Progenitor cell of endocrine pancreas (in vitro differentiated cells): ENCODE data around the gene VPS4B. TPM values are rescaled to one million over a fixed set of nuclear protein-coding genes. Genes with fewer than 3 reads are reported as not detected.

ENCODE experiments used
- DNase-seq: peaks from one replicate; pipeline ENCODE4 v3.0.0; 2021; ENCODE audit warnings: low spot score; ENCODE audit not compliant: unreplicated experiment
- H3K27ac Mint-ChIP-seq: 2 replicates; pipeline ENCODE4 v1.8.0; 2021; ENCODE audit warnings: mild to moderate bottlenecking, moderate library complexity, mixed read lengths
- H3K27me3 Mint-ChIP-seq: 2 replicates; pipeline ENCODE4 v1.8.0; 2021; ENCODE audit warnings: mixed read lengths
- H3K36me3 Mint-ChIP-seq: 2 replicates; pipeline ENCODE4 v1.8.0; 2022; ENCODE audit warnings: mixed read lengths; ENCODE audit not compliant: insufficient read depth
- H3K4me1 Mint-ChIP-seq: 2 replicates; pipeline ENCODE4 v1.8.0; 2021; ENCODE audit warnings: low read depth, mixed read lengths
- H3K4me3 Mint-ChIP-seq: 2 replicates; pipeline ENCODE4 v1.8.0; 2021; ENCODE audit warnings: low read depth, mild to moderate bottlenecking, moderate library complexity, mixed read lengths
- H3K9me3 Mint-ChIP-seq: 2 replicates; pipeline ENCODE4 v1.8.0; 2021; ENCODE audit warnings: low read depth, mixed read lengths
- total RNA-seq: library from RNA; stranded (reverse); gene quantifications from 2 replicates; pipeline ENCODE4 v1.2.1, GENCODE V29; 2021
- TF ChIP-seq, protein P1 (sequence below): fragments of 200-600 bp; sonication (generic); IDR thresholded peaks from one replicate; pipeline ENCODE4 v1.5.0; 2021; ENCODE audit warnings: antibody characterized with exemption, mild to moderate bottlenecking; ENCODE audit not compliant: unreplicated experiment

Gene VPS4B
- total RNA-seq, 1 donor from 2014 or later = 56.4 TPM

DNA sequence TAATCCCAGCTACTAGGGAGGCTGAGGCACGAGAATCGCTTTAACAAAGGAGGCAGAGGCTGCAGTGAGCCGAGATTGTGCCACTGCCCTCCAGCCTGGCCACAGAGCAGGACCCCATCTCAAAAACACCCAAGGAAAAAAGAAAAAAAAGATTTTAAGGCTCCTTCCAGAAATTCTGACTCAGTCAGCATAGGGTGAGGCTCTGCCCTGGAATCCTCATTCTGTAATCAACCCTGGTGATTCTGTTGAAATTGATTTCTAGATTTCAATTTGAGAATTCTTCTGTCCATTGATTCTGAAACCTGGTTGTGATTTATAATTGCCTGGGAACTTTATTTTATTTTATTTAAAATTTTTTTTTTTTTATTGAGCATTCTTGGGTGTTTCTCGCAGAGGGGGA is 27.1 kb upstream of the VPS4B start:
- H3K4me3 Mint-ChIP-seq = no peak overlapping the region
- H3K4me1 Mint-ChIP-seq = peaks cover 21% of the 10 kb centered on the region
- no peak overlapping the region for H3K27ac Mint-ChIP-seq
- no peaks in the 10 kb centered on the region for H3K27me3 Mint-ChIP-seq
- H3K36me3 Mint-ChIP-seq = no peaks in the 10 kb centered on the region
- DNase-seq = no peak
- TF ChIP-seq, protein P1, sequence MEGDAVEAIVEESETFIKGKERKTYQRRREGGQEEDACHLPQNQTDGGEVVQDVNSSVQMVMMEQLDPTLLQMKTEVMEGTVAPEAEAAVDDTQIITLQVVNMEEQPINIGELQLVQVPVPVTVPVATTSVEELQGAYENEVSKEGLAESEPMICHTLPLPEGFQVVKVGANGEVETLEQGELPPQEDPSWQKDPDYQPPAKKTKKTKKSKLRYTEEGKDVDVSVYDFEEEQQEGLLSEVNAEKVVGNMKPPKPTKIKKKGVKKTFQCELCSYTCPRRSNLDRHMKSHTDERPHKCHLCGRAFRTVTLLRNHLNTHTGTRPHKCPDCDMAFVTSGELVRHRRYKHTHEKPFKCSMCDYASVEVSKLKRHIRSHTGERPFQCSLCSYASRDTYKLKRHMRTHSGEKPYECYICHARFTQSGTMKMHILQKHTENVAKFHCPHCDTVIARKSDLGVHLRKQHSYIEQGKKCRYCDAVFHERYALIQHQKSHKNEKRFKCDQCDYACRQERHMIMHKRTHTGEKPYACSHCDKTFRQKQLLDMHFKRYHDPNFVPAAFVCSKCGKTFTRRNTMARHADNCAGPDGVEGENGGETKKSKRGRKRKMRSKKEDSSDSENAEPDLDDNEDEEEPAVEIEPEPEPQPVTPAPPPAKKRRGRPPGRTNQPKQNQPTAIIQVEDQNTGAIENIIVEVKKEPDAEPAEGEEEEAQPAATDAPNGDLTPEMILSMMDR = no peak
- no peaks in the 10 kb centered on the region for H3K9me3 Mint-ChIP-seq

DNA sequence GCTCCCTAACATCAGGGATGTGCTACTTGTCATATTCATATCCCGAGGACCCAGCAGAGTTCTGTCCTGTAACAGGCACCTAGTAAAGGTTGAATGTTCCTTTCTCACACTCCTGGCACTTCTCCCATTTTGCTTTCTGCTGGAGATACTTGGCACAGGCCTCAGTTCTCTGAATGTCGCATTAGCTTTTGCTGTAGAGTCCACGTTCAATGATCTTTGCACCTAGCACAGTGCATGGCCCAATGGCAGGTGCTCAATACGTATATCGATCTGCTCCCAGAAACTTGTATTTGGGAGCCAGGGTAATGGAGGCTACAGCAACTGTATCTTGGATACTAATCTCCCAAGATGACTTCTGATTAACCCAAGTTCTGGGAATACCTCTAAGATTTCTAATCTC is 24.8 kb upstream of the VPS4B start:
- Mint-ChIP-seq H3K27me3 (no peaks in the 10 kb centered on the region), H3K4me1 (peaks cover 4% of the 10 kb centered on the region), H3K4me3 (no peak overlapping the region), H3K36me3 (no peaks in the 10 kb centered on the region), H3K9me3 (no peaks in the 10 kb centered on the region), H3K27ac (no peak overlapping the region)
- TF ChIP-seq, protein P1 = no peak
- DNase-seq = no peak

DNA sequence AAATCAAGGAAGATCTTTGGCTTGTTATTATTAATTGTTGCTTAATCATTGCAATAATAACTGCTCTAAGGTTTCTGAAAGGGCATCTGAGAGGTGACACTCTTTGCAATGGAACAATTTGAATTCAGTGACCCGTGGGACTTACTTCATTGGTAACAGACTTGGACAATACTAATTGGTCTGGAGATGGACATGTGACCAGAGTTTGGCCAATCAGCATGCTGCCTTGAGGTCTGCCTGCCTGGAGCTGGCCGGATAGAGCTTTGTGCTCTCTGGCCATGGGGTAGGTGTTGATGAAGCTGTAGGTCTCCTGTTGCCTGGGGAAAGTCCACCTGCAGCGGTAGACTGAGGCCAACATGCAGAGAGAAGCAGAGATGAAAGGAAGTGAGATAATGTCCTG is 24.0 kb upstream of the VPS4B start:
- Mint-ChIP-seq H3K27ac (peak overlapping the region; percentile 42), H3K27me3 (peaks cover 5% of the 10 kb centered on the region), H3K36me3 (no peaks in the 10 kb centered on the region), H3K9me3 (no peaks in the 10 kb centered on the region), H3K4me1 (no peaks in the 10 kb centered on the region), H3K4me3 (no peak overlapping the region)
- TF ChIP-seq, protein P1 = no peak
- no peak for DNase-seq

DNA sequence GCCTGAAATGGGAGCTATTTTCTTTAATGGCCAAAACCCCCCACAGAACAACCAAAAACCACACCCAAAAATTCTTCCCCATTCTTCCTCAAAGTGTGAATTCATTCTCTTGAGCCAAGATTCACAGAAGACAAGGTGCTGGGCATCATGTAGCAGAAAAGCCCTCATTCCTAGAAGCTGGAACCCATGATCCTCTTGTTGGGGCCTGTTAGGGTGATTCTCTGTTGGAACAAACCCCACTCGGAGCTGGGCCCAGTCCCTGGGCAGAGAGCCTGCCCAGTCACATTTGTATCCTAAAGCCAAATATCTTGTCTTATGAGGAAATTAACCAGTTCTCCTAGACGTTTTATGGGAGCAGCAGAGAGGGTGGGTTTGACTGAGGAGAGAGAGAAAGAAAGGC is 22.8 kb upstream of the VPS4B start:
- no peak overlapping the region for H3K27ac Mint-ChIP-seq
- no peak overlapping the region for H3K4me3 Mint-ChIP-seq
- no peaks in the 10 kb centered on the region for H3K9me3 Mint-ChIP-seq
- no peaks in the 10 kb centered on the region for H3K36me3 Mint-ChIP-seq
- peaks cover 5% of the 10 kb centered on the region for H3K27me3 Mint-ChIP-seq
- TF ChIP-seq, protein P1 = no peak
- no peaks in the 10 kb centered on the region for H3K4me1 Mint-ChIP-seq
- DNase-seq = no peak

DNA sequence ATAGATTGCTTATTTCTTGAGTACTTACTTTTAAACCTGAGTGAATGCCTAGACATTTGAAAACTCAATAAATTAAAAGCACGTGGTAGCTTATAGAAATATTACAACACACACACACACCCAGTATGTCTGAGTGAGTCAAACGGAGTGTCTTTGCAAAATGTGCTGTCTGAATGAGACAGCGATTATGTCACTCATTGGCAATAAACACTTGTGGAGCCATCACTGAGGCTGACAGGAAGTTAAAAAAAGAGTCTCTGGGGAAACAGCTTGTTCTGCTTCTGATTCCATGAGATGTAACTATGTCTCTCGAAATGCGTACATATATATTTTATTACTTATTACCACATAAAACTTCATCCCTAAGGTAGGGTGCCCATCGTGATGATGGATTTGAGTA is 22.3 kb upstream of the VPS4B start:
- Mint-ChIP-seq H3K27me3 (peaks cover 5% of the 10 kb centered on the region), H3K36me3 (no peaks in the 10 kb centered on the region), H3K4me3 (no peak overlapping the region), H3K27ac (no peak overlapping the region), H3K9me3 (no peaks in the 10 kb centered on the region), H3K4me1 (no peaks in the 10 kb centered on the region)
- no peak for DNase-seq
- TF ChIP-seq, protein P1 = no peak
